ENCODE results near the gene ZC3H4.

DNA sequence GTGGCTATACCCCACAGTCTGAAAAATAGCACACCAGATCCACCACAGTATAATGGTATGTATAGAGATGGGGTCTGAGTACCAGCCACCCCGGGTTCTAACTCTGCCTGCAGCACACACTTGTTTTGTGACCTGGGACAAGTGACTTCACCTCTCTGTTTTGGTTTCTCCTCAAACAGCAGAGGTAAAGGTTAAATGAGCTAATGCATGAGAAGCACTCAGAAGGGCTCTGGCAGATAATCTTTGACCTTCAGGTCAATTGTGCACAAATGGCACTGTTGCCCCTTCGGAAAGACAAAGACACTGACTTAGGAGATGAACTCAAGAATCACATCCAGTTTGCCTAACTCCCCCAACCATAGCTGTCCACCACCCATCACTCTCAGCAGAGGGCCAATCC is 7.7 kb downstream of the ZC3H4 start:
- TF ChIP-seq, protein P1, sequence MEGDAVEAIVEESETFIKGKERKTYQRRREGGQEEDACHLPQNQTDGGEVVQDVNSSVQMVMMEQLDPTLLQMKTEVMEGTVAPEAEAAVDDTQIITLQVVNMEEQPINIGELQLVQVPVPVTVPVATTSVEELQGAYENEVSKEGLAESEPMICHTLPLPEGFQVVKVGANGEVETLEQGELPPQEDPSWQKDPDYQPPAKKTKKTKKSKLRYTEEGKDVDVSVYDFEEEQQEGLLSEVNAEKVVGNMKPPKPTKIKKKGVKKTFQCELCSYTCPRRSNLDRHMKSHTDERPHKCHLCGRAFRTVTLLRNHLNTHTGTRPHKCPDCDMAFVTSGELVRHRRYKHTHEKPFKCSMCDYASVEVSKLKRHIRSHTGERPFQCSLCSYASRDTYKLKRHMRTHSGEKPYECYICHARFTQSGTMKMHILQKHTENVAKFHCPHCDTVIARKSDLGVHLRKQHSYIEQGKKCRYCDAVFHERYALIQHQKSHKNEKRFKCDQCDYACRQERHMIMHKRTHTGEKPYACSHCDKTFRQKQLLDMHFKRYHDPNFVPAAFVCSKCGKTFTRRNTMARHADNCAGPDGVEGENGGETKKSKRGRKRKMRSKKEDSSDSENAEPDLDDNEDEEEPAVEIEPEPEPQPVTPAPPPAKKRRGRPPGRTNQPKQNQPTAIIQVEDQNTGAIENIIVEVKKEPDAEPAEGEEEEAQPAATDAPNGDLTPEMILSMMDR (IDR thresholded peaks at IDR 0.05), result no peak
- TF ChIP-seq POLR2A (IDR thresholded peaks at IDR 0.05), result no peak
